HepG2 (cell line): ENCODE data around the gene PEX13. TPM values are rescaled to one million over a fixed set of nuclear protein-coding genes. Genes with fewer than 3 reads are reported as not detected.

Source experiments
- CBX1 ChIP-seq: IDR thresholded peaks from one replicate; pipeline ENCODE4 v1.6.1; 2016; ENCODE audit warnings: antibody characterized with exemption, low read depth
- FOXM1 ChIP-seq: sonication (generic); formaldehyde crosslinking; IDR thresholded peaks from 2 replicates; pipeline ENCODE4 v1.5.0; 2020; ENCODE audit warnings: missing genetic modification reagents
- HHEX ChIP-seq: IDR thresholded peaks from 2 replicates; pipeline ENCODE4 v1.6.1; 2016; ENCODE audit warnings: control low read depth
- HOXD1 ChIP-seq: sonication (generic); formaldehyde crosslinking; IDR thresholded peaks from 2 replicates; pipeline ENCODE4 v1.5.0; 2020; ENCODE audit warnings: missing genetic modification reagents
- MAF1 ChIP-seq: sonication (generic); formaldehyde crosslinking; IDR thresholded peaks from 2 replicates; pipeline ENCODE4 v1.5.0; 2020; ENCODE audit warnings: missing genetic modification reagents, borderline replicate concordance
- PLSCR1 ChIP-seq: sonication (generic); formaldehyde crosslinking; IDR thresholded peaks from 2 replicates; pipeline ENCODE4 v1.5.0; 2020; ENCODE audit warnings: missing genetic modification reagents, mild to moderate bottlenecking, borderline replicate concordance
- RBM39 ChIP-seq: fragments of 200-400 bp; formaldehyde crosslinking; IDR thresholded peaks from one replicate; pipeline ENCODE4 v1.6.1; 2018; ENCODE audit warnings: antibody characterized with exemption, mild to moderate bottlenecking, low read depth, low read length; ENCODE audit not compliant: poor library complexity, severe bottlenecking
- SOX13 ChIP-seq, 3 experiments: fragments of 450-650 bp in 1 of 3; sonication (generic) in 1 of 3; formaldehyde crosslinking in 1 of 3; IDR thresholded peaks in 2 of 3; conservative IDR thresholded peaks in 1 of 3; 2 replicates each; pipeline versions ENCODE4 v1.5.0 to v1.6.1; 2016 to 2020; ENCODE audit warnings: antibody characterized with exemption in 1 of 3, mild to moderate bottlenecking in 1 of 3, missing compliant biosample characterization in 1 of 3, missing genetic modification reagents in 1 of 3, moderate library complexity in 1 of 3
- ZMAT3 ChIP-seq: sonication (generic); formaldehyde crosslinking; conservative IDR thresholded peaks from 2 replicates; pipeline ENCODE4 v1.7.0; 2021; ENCODE audit warnings: missing genetic modification reagents
- ZNF121 ChIP-seq: sonication (generic); formaldehyde crosslinking; IDR thresholded peaks from 2 replicates; pipeline ENCODE4 v1.5.0; 2020; ENCODE audit warnings: mild to moderate bottlenecking, missing genetic modification reagents
- ZNF317 ChIP-seq: sonication (generic); formaldehyde crosslinking; IDR thresholded peaks from 2 replicates; pipeline ENCODE4 v1.5.0; 2020; ENCODE audit warnings: mild to moderate bottlenecking, missing genetic modification reagents
- ZNF34 ChIP-seq: sonication (generic); formaldehyde crosslinking; IDR thresholded peaks from 2 replicates; pipeline ENCODE4 v1.4.0; 2020; ENCODE audit warnings: mild to moderate bottlenecking, missing genetic modification reagents, borderline replicate concordance
- ZNF660 ChIP-seq: sonication (generic); formaldehyde crosslinking; IDR thresholded peaks from 2 replicates; pipeline ENCODE4 v1.5.1; 2020; ENCODE audit warnings: mild to moderate bottlenecking, low read depth, missing genetic modification reagents, borderline replicate concordance
- polyA plus RNA-seq, 8 experiments: library from polyadenylated mRNA; depleted of rRNA in 3 of 8; stranded (reverse) in 7 of 8; unstranded in 1 of 8; fragments of >200 nt; fragmentation: Illumina TruSeq in 4 of 8; extraction: Trizol in 4 of 8; gene quantifications; 2 replicates each; pipeline versions ENCODE4 v1.2.1 to v1.2.3, GENCODE V29; 2011 to 2016; ENCODE audit warnings: low read depth in 4 of 8, missing spikeins in 1 of 8, mixed read lengths in 1 of 8; ENCODE audit not compliant: insufficient read depth in 1 of 8
- total RNA-seq, 5 experiments: library from RNA; depleted of rRNA; stranded (reverse); fragments of >200 nt; fragmentation: Illumina TruSeq; extraction: Trizol; gene quantifications; 2 replicates each; pipeline ENCODE4 v1.2.3, GENCODE V29; 2016; ENCODE audit warnings: low read depth in 1 of 5
- TF ChIP-seq, protein P1 (sequence below): IDR thresholded peaks from 2 replicates; pipeline ENCODE4 v1.6.1; 2016; ENCODE audit warnings: low read depth, missing genetic modification reagents, missing compliant biosample characterization
- TF ChIP-seq, protein P2 (sequence below): IDR thresholded peaks from 2 replicates; pipeline ENCODE4 v1.6.1; 2018; ENCODE audit warnings: missing genetic modification reagents
- TF ChIP-seq, protein P3 (sequence below): sonication (generic); formaldehyde crosslinking; conservative IDR thresholded peaks from 2 replicates; pipeline ENCODE4 v1.8.1; 2023; ENCODE audit warnings: missing genetic modification reagents
- TF ChIP-seq, protein P4 (sequence below): sonication (generic); formaldehyde crosslinking; conservative IDR thresholded peaks from 2 replicates; pipeline ENCODE4 v1.8.0; 2022; ENCODE audit warnings: missing genetic modification reagents

Gene PEX13
- total and polyA plus RNA-seq, 2 of the 13 experiments (the other 11 are each of a cell fraction or from before 2014, with no cell fraction given): 47.9 to 75.9 TPM

DNA sequence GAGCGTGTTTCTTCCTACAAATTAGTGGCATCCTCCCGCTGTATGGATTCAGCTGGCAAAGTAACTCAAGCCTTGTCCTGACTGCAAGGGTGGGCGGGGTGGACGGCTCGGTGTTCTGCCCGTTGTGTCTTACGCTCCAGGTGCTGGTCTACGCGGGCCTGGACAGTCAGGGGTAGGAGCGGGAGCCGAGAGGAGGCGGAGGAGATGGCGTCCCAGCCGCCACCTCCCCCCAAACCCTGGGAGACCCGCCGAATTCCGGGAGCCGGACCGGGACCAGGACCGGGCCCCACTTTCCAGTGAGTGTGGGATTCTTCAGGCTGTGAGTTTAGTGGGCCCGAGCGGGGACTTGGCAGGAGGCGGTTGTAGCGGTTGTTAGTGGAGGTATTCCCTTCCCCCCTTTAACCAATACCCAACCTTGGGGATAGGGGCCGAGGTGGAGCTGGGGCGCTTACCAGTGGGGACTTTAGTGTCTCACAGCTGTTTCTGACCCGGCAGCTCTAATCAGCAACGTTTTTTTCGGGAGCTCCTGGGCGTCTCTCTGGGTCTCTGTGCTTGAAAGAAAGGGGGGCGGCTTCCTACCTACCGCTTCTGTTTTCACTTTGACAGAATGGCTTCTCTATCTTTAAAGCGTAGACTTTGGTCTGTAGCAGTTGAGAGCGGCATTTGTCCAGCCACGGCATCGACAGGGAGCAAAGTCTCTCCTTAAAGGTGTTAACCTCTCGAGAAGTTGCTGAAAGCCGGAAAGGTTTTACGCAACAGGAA, at the start of gene PEX13, which contains the start of gene PUS10 (continued):
- TF ChIP-seq, protein P1, sequence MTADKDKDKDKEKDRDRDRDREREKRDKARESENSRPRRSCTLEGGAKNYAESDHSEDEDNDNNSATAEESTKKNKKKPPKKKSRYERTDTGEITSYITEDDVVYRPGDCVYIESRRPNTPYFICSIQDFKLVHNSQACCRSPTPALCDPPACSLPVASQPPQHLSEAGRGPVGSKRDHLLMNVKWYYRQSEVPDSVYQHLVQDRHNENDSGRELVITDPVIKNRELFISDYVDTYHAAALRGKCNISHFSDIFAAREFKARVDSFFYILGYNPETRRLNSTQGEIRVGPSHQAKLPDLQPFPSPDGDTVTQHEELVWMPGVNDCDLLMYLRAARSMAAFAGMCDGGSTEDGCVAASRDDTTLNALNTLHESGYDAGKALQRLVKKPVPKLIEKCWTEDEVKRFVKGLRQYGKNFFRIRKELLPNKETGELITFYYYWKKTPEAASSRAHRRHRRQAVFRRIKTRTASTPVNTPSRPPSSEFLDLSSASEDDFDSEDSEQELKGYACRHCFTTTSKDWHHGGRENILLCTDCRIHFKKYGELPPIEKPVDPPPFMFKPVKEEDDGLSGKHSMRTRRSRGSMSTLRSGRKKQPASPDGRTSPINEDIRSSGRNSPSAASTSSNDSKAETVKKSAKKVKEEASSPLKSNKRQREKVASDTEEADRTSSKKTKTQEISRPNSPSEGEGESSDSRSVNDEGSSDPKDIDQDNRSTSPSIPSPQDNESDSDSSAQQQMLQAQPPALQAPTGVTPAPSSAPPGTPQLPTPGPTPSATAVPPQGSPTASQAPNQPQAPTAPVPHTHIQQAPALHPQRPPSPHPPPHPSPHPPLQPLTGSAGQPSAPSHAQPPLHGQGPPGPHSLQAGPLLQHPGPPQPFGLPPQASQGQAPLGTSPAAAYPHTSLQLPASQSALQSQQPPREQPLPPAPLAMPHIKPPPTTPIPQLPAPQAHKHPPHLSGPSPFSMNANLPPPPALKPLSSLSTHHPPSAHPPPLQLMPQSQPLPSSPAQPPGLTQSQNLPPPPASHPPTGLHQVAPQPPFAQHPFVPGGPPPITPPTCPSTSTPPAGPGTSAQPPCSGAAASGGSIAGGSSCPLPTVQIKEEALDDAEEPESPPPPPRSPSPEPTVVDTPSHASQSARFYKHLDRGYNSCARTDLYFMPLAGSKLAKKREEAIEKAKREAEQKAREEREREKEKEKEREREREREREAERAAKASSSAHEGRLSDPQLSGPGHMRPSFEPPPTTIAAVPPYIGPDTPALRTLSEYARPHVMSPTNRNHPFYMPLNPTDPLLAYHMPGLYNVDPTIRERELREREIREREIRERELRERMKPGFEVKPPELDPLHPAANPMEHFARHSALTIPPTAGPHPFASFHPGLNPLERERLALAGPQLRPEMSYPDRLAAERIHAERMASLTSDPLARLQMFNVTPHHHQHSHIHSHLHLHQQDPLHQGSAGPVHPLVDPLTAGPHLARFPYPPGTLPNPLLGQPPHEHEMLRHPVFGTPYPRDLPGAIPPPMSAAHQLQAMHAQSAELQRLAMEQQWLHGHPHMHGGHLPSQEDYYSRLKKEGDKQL (CRISPR knock-in tag): peak; percentile 73; the same call in 1 of the 2 replicates
- TF ChIP-seq HHEX (CRISPR knock-in tag) (peak; percentile 41; the same call in 1 of the 2 replicates), RBM39 (no peak), CBX1 (no peak), ZMAT3 (CRISPR knock-in tag) (no peak; the same call in 1 of the 2 replicates), PLSCR1 (CRISPR knock-in tag) (no peak), HOXD1 (CRISPR knock-in tag) (peak; percentile 87), ZNF660 (CRISPR knock-in tag) (no peak), ZNF317 (CRISPR knock-in tag) (peak; percentile 59), ZNF34 (CRISPR knock-in tag) (peak; percentile 84), ZNF121 (CRISPR knock-in tag) (peak; percentile 91), MAF1 (CRISPR knock-in tag) (peak; percentile 80; the same call in 1 of the 2 replicates), SOX13 (IDR thresholded peaks at IDR 0.05) (peak; percentile 61; the same call in 1 of the 2 replicates), SOX13 (CRISPR knock-in tag; conservative IDR thresholded peaks at IDR 0.05 in 1 of 2, IDR thresholded peaks at IDR 0.05 in 1 of 2) (peak in 1 of 2 experiments; percentile 91; a peak in 2 of 4 replicates), FOXM1 (CRISPR knock-in tag) (no peak)
- TF ChIP-seq, protein P2, sequence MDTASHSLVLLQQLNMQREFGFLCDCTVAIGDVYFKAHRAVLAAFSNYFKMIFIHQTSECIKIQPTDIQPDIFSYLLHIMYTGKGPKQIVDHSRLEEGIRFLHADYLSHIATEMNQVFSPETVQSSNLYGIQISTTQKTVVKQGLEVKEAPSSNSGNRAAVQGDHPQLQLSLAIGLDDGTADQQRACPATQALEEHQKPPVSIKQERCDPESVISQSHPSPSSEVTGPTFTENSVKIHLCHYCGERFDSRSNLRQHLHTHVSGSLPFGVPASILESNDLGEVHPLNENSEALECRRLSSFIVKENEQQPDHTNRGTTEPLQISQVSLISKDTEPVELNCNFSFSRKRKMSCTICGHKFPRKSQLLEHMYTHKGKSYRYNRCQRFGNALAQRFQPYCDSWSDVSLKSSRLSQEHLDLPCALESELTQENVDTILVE (CRISPR knock-in tag): no peak
- TF ChIP-seq, protein P3, sequence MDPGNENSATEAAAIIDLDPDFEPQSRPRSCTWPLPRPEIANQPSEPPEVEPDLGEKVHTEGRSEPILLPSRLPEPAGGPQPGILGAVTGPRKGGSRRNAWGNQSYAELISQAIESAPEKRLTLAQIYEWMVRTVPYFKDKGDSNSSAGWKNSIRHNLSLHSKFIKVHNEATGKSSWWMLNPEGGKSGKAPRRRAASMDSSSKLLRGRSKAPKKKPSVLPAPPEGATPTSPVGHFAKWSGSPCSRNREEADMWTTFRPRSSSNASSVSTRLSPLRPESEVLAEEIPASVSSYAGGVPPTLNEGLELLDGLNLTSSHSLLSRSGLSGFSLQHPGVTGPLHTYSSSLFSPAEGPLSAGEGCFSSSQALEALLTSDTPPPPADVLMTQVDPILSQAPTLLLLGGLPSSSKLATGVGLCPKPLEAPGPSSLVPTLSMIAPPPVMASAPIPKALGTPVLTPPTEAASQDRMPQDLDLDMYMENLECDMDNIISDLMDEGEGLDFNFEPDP (CRISPR knock-in tag): no peak
- TF ChIP-seq, protein P4, sequence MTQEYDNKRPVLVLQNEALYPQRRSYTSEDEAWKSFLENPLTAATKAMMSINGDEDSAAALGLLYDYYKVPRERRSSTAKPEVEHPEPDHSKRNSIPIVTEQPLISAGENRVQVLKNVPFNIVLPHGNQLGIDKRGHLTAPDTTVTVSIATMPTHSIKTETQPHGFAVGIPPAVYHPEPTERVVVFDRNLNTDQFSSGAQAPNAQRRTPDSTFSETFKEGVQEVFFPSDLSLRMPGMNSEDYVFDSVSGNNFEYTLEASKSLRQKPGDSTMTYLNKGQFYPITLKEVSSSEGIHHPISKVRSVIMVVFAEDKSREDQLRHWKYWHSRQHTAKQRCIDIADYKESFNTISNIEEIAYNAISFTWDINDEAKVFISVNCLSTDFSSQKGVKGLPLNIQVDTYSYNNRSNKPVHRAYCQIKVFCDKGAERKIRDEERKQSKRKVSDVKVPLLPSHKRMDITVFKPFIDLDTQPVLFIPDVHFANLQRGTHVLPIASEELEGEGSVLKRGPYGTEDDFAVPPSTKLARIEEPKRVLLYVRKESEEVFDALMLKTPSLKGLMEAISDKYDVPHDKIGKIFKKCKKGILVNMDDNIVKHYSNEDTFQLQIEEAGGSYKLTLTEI (CRISPR knock-in tag): no peak
